Activated naive CD4-positive, alpha-beta T cell treated with anti-CD3 and anti-CD28 coated beads, Interleukin-2, amount 50 U/mL, for 16 hours (primary cell): ENCODE measurements around the gene SYNE1.

Experiments used
- DNase-seq: peaks from one replicate; pipeline ENCODE4 v3.0.0-alpha.2; 2020

Gene SYNE1

DNA sequence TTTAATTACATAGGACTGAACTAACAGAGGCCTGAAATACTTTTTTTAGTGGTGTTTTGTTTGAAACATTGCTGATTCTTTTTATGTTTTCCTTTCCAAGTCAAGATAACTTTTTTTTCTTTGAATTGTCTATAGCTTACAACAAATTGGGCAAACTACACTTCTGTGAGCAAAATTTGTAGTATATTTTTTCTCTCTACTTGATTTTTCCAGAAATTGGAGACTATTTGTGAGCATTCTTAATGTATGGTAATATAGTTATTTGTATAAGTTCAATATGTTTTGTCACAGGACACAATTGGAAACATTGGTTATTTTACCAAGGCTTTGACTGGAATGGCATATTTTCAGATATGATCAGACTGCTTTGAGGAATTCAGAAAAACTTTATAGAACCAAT is 216.5 kb downstream of the SYNE1 start:
- DNase-seq = no peak

DNA sequence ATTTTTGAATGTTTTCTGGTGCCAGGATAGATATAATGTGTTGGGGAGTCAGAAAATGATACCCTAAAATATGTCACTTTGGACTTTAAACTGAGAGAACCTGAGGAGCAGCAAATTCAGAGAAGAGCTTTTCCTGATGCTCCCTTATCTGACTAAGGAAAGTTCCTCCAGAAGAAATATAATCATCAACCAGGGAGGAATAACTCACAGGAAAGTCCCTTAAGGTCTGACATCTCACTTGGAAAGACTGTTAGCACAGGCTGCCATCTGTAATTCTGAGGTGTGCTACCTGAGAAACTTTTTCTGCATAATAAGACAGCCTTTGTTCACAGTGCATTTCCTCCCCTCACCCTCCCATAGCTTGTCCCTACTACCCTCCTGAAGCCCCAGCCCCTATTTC is 218.6 kb downstream of the SYNE1 start:
- no peak for DNase-seq

DNA sequence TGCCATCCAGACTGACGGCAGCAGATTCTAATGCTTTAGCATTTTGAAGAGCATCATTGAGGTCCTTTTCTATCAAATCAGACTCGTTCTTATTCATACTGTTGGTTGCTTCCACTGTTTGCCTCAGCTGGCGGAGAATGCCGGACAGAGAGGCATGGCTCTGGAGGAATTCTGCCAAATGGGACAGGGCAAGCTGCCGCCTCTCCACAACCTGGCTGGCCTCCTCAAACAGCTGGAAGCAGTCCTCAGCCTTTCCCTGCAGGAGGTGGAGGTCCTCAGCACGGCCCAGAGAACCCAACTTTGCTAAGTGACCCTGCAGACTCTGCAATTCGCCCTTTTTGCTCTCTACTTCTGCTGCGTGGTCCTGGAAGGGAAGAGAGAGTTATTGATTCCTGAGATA is 220.5 kb downstream of the SYNE1 start:
- DNase-seq = no peak

DNA sequence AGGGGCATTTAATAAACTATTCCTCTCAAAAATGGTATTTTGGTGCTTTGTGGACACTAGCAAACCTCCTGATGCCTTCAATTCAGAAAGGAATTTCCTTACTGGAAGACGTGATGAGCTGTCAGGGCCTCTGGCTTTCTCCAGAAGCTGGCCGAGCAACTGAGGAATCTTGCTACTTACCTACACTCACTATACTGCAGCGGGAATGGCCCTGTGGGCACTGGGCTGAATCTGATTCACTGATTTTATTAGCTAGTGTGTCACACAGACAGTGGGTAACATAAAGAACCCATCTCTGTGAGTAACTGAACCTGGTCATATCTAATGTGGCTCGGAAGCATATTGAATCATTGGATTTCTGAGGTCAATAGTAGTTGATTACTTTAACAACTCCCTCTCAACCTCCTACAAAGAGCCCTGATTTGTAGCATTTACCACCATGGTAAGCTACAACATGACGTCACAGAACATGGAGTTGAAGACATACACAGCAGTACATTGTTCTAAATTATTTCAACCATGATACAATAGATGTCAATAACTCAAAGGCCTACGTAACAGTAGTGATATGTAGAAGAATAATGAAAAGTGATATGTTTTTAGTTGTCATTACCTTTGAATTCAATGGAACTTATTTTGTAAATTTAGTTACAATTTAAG is 232.1 kb downstream of the SYNE1 start:
- no peak for DNase-seq

- DNase-seq = no peak
These were observed 232.9 kb downstream of the SYNE1 start for GRCh38 chr6:152404086-152404857.

GRCh38 chr6:152402791-152403190 is 234.4 kb downstream of the SYNE1 start:
- DNase-seq = no peak

DNA sequence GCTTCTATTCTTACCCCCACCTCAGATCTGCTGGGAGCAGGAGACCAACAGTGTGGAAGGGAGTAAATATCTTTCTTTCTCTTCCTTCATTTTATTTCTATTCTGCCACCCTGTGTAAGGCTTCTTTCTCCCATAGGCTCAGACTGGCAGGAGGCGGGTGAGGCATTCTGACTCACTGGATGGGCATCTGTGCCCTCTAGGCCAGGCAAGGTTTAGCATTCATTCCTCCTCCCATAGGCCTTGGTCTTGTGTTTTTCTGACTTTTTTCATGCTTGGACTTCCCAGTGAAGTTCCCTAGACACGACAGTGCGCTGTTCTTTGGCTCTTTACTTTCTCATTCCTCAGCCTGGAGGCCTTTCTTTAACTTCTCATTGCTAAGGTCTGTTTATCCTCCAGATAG is 235.2 kb downstream of the SYNE1 start:
- DNase-seq = no peak

- DNase-seq = no peak
These were observed 237.8 kb downstream of the SYNE1 start for GRCh38 chr6:152399399-152399798.

DNA sequence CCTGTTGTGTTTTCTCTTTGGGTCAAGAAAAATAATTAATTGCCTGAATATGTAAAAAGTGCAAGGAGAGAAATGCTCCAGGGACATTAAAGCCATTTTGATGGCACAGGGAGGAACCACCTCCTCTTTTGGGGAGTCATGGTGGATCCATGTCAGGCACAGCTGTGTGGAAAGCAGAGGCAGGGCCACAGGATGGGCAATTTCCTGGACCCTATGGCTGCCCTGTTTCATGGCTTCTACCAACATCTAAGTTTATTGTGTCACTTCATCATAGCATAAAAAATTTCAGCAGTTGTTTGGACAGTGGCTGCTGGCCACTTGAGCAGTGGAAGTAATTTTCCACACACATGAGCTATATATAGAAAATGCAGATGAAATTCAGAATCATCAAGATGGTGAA is 238.2 kb downstream of the SYNE1 start:
- no peak for DNase-seq

- DNase-seq = no peak
These were observed 238.8 kb downstream of the SYNE1 start for GRCh38 chr6:152398316-152398715.

- DNase-seq = no peak
These were observed 242.9 kb downstream of the SYNE1 start for GRCh38 chr6:152394303-152394702.

DNA sequence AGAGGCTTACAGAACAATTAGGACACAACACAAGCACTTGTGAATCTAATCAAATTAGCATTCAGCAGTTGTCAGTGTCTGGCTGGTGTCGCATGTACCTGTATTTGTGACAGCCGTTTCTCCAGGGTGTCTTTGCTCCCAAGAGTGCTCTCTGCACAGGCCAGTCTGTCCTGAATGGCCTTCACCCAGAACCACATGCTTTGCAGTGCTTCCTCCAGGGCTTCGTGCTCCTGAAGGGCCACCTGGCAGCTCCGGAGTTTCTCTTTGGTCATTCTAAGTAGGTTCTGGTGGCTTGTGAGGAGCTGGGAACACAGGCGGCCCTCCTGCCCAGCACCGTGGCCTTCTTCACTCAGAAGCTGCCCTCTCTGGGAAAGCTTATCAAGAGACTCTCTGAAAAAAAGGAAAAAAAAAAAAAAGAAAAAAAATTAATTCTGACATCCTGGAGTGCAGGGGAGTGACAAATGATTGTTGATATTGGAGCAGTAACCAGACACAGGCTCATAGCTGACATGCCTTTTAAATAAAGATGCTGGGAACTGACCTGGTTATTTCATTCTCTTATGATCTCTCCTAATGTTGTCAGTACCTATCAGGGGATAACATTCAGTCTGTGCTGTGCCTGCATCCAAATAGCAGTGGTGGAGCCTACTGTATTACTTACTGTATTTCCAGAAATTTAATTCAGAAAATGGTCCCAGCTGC is 245.8 kb downstream of the SYNE1 start:
- DNase-seq = no peak

DNA sequence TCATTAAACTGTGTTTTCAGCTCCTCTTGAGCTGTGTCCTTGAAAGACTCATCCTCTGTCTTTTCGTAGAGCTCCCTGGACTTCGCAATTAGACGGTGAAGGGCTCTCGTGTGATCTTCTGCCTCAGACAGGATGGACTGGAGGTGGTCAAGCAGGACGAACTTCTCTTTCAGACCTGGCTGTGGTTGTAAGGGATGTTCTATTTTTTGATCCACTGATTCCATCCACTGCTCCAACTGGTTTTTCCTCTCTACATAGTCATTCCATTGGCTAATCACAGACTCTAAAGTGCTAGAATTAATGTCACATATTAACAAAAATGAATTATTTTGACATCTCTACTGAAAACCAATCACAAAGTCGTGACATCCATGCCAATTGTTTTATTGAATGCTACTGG is 250.1 kb downstream of the SYNE1 start:
- DNase-seq = no peak

DNA sequence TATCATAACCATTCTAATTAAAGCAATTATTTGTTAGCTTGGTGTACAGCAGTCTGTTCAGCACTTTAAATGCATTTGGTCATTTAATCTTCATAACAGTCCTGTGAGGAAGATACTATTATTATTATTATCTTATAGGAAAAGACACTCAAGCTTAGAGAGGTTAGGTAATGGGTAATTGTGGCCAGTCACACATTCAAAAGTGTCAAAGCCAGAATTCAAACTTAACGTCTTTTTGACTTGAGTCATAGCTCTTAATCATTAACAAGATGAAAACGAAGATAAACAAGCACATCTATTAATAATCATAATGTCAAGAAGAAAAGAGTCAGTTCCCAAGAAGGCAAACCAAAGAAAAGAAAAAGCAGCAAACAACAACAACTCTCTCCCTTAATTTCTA is 251.0 kb downstream of the SYNE1 start:
- no peak for DNase-seq

- DNase-seq = no peak
These were observed 255.9 kb downstream of the SYNE1 start for GRCh38 chr6:152380993-152381898.

DNA sequence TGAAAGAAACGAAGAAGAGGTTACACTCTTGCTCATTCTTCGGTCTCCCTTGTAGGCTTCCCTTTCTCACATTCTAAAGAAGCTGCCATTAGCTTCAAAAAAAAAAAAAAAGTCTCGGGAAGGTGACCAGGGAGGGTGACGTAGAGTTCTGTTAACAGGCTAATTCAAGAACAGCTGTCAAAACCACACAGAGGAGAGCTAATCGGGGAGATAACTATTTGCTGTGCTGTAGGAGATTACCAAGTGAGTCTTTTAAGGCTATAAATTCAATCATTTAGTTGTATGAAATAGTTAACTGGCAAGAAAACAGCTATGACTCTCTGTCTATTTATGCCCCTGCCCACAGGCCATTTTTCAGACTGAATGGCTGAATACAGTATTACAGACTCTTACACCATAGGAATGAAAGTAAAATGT is 256.8 kb downstream of the SYNE1 start:
- DNase-seq = no peak

DNA sequence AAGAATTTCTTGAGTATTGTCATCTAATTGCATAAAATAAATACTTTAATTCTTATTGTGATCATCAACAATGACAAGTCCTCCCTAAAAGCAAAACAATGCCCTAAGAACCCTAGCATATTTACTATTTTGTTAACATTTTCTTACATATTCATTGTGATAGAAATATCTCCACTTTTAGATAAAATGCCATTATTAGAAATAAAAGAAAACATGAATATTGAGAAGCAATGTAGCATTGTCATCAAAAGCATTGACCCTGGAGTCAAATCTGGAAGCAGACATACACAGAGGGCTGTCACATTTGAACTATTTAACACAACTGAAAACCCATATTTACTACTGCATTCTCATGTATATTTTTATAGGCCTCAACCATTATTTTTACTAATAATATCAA is 257.7 kb downstream of the SYNE1 start:
- no peak for DNase-seq

DNA sequence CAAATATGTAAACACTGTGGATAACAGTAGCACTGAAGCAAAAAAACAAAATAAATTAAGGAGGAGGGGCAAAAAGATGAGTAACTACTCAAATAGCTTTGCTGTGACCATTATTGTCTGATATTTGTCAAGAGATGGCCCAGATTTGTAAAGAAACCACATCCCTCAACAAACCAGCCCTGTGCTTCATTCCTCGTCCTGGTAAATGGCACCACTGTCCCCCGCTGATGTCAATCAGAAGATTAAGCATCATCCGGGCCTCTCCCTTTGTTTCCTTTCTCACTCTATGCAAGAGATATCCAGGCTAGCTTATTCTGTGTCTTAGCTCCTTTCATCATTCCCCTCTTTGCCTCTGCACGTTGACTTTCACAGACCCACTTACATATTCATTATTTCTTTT is 259.0 kb downstream of the SYNE1 start:
- no peak for DNase-seq

GRCh38 chr6:152375197-152375596 is 262.0 kb downstream of the SYNE1 start:
- DNase-seq = no peak

DNA sequence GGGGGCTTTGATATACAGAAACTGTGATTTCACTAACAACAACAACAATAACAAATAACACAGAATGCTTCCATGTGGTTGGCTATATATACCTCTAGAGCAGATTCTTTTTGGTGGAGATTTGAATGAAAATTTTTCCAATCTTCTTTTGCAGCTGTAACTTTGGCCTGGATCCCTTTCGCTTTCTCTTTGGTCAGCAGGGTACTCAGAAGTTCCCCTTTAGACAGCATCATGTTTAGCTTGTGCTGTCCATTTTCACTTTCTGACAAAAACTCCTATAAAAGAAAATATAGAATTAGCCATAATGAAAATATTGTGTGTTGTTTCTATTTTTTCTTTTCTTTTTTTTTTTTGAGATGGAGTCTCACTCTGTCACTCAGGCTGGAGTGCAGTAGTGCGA is 264.2 kb downstream of the SYNE1 start:
- no peak for DNase-seq

- DNase-seq = no peak
These were observed 265.4 kb downstream of the SYNE1 start for GRCh38 chr6:152371775-152372174.

- no peak for DNase-seq
These were observed 268.2 kb downstream of the SYNE1 start for GRCh38 chr6:152368751-152369624.
